GM19025 (cell line): Measurements from ENCODE around the gene ARID1B.

ENCODE experiments used
- ATAC-seq: cut with Tn5 transposase; IDR thresholded peaks from one replicate; pipeline ENCODE4 v1.9.1; 2021; ENCODE audit warnings: mild to moderate bottlenecking, low read depth, moderate library complexity; ENCODE audit not compliant: unreplicated experiment

Gene ARID1B

GRCh38 chr6:157213426-157213825 lies 436.2 kb downstream of the ARID1B start:
- no peak for ATAC-seq

- ATAC-seq, result no peak
These were observed 436.9 kb downstream of the ARID1B start for GRCh38 chr6:157213907-157214565.

- no peak for ATAC-seq
These were observed 438.5 kb downstream of the ARID1B start for GRCh38 chr6:157215717-157216116.

- no peak for ATAC-seq
These were observed 439.4 kb downstream of the ARID1B start for GRCh38 chr6:157216570-157216969.

GRCh38 chr6:157217198-157217893 lies 440.2 kb downstream of the ARID1B start:
- no peak for ATAC-seq

- no peak for ATAC-seq
These were observed 440.8 kb downstream of the ARID1B start for GRCh38 chr6:157217894-157218370.

- no peak for ATAC-seq
These were observed 441.4 kb downstream of the ARID1B start for GRCh38 chr6:157218371-157219198.

GRCh38 chr6:157219201-157220200 lies 442.3 kb downstream of the ARID1B start:
- ATAC-seq, result no peak

- no peak for ATAC-seq
These were observed 443.3 kb downstream of the ARID1B start for GRCh38 chr6:157220485-157220884.

- ATAC-seq, result no peak
These were observed 444.1 kb downstream of the ARID1B start for GRCh38 chr6:157221049-157221816.

GRCh38 chr6:157221817-157222175 lies 444.6 kb downstream of the ARID1B start:
- no peak for ATAC-seq

GRCh38 chr6:157222201-157222981 lies 445.2 kb downstream of the ARID1B start:
- no peak for ATAC-seq

- ATAC-seq, result no peak
These were observed 445.8 kb downstream of the ARID1B start for GRCh38 chr6:157223021-157223430.

GRCh38 chr6:157223511-157223910 lies 446.3 kb downstream of the ARID1B start:
- no peak for ATAC-seq

- ATAC-seq, result no peak
These were observed 447.2 kb downstream of the ARID1B start for GRCh38 chr6:157224178-157224950.

- no peak for ATAC-seq
These were observed 447.9 kb downstream of the ARID1B start for GRCh38 chr6:157224951-157225574.

- ATAC-seq, result no peak
These were observed 448.4 kb downstream of the ARID1B start for GRCh38 chr6:157225575-157225995.
